HG02973 (cell line): ENCODE data around the gene FZD8.

Source experiments
- ATAC-seq: cut with Tn5 transposase; IDR thresholded peaks from one replicate; pipeline ENCODE4 v1.9.1; 2021; ENCODE audit warnings: moderate library complexity; ENCODE audit not compliant: unreplicated experiment

FZD8 gene

DNA sequence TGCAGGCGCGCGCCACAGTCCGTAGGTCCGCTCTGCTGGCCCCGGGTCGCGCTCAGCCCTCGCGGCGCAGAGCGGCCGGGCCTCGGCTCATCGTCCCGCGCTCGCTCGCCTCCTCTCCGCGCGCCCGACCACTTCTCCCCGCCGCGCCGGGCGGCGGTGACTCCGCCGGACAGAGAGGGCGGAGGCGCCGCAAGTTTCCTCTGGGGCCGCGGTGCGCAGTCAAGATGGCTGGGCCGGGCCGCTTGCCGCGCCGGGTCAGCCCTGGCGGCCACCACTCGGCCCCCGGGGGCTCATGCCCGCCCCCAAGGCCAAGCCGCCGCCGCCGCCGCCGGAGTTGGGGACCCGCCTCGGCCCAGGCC, 441 bp downstream of the FZD8 start:
- peak; percentile 23 for ATAC-seq

DNA sequence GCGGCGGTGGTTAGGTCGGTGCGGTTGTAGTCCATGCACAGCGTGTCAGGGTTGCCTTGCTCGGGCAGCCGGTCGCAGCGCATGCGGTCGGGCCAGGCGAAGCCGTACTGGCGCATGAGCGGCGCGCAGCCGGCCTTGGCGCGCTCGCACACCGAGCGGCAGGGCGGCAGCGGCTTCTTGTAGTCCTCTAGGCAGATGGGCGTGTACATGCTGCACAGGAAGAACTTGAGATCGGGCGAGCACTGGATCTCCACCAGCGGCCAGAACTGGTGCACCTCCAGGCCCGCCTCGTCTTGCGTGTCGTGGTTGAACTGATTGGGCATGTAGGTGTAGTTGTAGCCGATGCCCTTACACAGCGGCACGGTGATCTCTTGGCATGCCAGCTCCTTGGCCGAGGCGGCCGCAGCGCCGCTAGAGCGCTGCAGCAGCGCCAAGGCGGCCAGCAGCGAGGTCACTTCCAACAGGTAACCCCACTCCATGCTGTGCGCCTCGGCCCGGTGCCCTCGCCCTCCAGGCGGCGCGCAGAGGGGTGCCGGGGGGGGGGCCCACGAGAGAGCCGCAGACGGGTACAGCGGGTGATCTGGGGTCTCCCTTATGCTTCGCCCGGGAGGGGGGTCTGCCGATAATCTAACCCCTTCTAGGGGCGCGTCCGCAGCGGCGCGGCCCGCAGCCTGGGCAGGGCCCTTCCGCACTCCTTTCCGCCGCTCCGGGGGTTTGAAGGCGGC, 983 bp downstream of the FZD8 start:
- ATAC-seq = peak; percentile 30

DNA sequence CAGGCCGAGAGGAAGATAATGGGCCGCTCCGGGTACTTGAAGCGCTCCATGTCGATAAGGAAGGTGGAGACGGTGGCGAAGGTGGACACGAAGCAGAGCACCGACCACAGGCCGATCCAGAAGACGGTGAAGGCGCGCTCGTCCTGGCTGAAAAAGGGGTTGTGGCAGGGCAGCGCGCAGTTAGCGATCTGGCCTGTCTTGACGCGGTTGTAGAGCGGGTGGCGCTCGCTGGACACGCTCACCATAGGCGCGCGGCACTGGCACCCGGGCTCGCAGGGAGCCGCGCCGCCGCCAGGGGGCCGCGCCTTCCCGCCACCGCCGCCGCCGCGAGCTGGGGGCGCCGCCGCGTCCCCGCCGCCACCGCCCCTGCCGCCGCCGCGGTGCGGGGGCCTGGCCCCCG, 1.6 kb downstream of the FZD8 start:
- ATAC-seq = peak; percentile 36

DNA sequence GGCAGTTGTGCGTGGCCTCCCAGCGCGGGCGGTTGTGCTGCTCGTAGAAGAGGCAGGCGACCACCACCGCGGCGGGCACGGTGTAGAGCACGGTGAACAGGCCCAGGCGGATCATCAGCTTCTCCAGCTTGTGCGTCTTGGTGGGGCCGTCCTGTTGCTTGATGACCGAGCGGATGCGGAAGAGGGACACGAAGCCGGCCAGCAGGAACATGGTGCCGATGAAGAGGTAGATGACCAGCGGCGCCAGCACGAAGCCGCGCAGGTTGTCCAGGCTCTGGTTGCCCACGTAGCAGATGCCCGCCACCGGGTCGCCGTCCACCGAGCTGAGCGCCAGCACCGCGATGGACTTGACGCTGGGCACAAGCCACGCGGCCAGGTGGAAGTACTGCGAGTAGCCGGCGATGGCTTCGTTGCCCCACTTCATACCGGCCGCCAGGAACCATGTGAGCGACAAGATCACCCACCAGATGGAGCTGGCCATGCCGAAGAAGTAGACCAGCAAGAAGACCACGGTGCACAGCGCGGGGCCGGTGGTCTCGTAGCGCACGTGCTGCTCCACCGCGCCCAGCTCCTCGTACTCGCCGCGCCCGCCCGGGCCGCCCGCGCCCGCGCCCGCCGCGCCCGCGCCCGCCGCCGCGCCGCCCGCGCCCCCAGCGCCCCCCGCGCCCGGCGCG, 2.2 kb downstream of the FZD8 start:
- ATAC-seq = no peak

DNA sequence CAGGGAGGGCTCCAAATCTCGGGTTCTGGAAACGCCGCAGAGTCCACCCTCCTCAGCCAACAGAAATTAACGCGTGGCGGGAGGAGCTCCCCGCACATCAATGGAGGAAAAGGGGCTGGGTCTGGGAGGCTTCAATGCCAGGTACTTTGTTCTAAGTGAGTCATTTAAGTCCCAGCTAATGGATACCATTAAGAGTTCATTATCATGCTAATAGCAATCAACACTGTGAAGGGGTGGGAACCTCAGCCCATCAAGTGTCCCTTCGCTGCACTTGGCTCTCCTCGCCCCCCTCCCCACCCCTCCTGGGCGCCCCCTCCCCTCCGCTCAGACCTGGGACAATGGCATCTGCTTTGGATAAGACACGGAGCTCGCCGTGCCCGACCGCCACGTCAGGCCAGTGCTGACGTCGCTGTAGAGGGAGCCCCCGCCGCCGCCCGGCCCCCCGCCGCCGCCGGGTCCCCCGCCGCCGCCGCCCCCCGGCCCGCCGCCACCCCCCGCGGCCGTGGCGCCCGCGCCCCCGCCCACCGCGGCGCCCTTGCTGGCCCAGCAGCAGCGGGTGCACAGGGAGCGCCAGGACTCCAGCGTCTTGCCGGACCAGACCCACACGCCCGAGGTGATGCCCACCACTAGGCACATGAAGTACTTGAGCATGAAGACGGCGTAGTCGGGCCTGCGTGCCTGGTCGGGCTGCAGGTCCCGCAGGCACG, 2.9 kb downstream of the FZD8 start:
- no peak for ATAC-seq

DNA sequence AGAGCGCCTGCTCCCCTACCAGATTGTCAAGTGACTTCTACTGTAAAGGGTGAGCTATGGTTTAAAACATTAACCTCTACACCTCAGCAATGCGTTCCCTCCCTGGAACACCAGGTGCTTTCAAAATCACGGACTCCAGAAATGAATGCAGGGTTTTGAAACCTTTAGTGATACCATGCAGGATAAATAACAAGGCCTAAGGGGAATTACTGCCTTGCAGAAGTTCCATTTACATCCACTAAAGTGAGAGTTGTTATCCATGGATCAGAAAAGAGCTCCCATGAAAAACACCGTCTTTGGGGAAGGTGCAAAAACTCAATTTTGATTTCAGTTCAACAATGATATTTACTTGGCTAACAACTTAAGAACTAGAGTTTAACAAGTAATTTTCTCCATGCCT, 4.0 kb downstream of the FZD8 start:
- ATAC-seq = no peak

DNA sequence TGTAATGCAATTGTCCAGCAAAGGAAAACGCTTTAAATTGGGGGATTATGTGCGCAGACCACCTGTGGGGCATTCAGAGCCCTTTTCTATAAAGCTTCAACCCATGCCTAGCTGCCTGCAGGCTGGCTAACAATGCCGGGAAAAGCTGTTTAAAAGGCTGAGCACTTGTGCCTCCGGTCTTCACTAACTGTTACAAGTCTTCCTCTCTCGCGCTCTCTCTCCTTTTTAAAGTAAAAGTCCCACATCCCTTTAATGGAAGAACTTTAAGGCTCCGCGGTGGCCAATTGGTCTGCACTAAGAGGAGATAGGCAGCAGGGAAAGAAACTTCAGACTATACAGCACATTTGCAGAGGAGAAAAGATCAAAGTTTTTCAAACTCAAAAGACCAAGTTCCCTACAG, 4.6 kb downstream of the FZD8 start:
- no peak for ATAC-seq

DNA sequence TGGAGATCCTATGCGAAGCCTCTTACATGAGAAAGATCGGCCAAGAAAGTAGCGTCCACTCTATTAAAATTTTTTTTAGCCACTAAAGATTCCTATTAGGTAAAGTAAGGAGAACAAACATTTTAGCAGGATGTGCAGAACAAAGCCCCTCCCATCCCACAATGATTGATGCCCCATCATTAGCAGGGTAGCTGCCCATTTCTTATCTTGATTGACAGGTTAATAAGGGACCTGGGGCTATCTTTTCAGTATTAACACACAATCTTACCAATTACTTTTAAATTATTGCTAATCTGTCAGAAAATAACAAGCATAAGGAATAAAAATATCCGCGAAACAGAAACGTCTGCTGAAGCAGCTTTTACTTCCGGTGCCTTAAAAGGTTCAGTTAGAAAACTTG, 5.1 kb downstream of the FZD8 start:
- no peak for ATAC-seq

DNA sequence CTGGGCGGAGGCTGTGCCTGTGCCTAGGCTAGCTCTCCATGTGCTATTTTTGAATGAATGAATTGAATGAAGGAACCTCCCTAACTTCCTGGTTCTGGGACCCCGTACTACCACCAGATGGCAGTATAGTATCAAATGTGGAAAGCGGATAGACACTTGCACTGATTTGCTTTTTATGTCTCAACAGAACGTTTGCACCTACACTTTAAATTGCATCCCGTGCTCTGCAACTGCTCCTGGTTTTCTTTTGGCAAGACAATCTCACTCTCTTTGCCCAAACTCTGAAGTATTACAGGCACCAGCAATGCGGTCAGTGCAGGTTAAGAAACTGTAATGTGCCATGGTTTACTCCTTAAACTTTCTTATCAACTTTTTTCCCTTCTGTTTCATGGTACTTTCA, 6.5 kb downstream of the FZD8 start:
- ATAC-seq = no peak

DNA sequence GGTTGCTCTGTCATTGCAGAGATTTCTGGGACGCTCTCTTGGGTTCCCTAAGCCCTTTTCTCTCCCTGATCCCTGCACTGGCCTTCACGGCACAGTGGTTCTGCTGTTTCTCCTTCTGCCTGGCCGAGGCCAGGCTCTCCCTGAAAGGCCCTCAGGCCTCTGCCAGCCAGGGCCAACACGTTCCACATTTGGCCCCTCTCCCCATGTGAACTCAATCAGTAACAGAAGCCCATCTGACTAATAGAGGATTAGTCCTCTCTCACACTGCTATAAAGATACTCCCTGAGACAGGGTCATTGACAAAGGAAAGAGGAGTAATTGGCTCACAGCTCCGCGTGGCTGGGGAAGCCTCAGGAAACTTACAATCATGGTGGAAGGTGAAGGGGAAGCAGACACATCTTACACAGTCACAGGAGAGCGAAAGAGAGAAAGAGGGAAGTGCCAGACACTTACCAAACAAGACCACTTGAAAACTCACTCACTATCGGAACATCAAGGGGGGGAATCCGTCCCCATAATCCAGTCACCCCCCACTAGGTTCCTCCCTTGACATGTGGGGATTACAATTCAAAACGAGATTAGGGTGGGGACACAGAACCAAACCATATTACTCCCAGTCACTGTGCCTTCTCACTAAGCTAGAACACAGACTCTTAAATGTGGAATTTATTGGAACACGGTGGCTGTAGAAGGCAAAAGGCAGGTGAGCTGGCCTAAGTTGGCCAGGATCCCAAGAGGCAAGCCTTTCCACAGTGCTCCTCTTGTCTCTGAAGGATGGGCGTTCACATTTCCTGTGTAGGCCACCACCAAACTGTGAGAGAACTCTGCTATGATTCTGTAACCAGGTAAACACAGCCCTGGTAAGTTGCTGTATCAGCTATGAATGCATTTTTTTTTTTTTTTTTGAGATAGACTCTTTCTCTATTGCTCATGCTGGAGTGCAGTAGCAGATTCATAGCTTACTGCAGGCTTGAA, 8.8 kb downstream of the FZD8 start:
- no peak for ATAC-seq

DNA sequence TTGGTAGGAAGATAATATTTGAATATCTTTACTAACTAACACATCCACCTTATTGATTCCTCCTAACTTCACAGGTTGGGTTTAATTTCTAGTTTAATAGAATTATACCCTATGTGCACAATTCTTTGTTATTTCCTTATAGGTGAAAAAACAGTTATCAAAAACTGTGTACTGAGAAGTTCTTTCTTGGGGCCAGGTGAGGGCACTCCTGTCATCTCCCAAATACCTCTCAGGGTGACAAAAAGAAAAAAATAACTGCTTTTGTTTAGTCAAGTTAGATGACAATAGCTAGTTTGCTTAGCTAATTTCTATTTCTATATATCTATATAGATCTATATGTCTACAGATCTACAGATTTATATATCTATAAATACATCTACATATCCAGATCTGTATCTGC, 10.1 kb downstream of the FZD8 start:
- no peak for ATAC-seq

DNA sequence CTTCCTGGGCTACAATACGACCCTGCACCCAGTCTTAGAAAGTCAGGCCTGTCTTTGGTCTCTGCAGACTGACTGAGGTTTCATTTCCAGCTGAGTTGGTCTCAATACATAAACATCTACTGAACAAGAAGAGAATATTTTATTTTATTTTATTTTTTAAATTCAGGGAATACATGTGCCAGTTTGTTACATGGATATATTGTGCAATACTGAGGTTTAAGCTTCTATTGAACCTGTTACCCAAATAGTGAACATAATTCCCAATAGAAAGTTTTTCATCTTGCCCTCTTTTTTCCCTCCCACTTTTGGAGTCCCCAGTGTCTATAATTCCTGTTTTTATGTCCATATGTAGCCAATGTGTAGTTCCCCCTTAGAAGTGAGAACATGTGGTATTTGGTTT, 10.7 kb downstream of the FZD8 start:
- no peak for ATAC-seq

DNA sequence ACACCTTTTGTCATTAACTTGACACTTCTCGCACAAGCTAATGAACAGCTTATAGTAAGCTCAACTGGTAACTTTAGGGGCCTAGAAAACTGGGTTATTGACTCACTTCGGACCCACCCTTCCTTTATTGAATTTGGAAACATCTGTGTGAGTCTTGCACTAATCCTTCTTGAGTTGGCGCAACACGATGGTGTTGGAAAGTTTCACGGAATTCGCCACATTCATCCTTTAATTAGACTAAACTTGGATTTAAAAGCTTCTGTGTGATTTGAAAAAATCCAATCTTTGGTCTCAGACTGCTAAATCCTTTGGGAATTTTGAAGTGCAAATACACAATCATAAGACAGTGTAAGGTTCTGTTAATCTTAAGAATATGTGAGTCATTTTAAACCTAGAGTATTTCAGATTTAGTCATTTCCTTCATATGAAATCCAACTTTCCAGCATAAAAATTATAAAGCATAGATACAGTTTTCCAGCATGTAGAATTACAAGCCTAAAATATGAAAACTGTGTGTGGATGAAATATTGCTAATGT, 15.1 kb downstream of the FZD8 start:
- no peak for ATAC-seq

DNA sequence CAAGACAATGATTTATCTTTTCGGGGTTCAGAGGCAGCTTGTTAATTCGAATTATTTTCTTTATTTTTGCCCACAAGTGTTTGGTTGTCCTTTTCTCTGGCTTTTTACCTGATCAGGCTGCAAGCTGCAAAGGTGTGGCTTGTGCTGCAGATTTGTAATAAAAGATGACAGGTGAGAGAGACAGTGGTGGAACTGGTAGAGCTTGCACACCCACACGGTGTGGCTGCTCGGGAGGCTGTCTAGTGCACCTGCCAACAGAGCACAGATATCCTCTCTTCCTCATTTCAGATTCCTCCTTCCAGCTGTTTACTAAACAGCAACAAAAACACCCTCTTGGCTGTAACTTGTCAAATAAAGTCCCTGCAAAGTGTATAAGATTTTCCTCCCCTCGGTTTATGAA, 27.8 kb downstream of the FZD8 start:
- ATAC-seq = no peak

DNA sequence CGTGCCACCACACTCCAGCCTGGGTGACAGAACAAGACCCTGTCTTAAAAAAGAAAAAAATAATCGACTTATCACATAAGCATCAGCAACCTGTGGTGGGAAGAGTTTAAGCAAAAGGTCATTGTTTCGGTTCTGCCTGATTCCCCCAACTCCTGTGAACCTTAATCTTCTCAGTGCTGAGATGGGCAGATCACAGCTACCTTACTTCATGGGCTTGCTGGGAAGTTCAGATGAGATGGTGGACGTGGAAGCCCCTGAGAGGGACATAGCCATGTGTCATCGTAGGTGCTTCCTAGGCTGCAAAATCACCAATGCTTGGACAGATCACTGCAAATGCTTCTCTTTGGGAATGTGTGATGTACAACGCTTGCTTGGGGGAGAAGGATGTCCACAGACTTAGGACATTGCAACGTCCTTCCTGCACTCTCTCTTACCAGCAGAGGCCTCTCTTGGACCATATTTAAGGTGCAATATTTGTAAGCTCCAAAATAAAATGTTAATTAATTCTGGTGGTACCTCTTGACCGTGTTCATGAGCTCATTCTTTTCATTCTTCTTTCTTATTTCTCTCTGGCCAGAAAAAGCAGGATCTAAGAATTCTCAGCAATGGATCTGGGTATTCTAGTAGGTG, 28.4 kb downstream of the FZD8 start:
- ATAC-seq = no peak

DNA sequence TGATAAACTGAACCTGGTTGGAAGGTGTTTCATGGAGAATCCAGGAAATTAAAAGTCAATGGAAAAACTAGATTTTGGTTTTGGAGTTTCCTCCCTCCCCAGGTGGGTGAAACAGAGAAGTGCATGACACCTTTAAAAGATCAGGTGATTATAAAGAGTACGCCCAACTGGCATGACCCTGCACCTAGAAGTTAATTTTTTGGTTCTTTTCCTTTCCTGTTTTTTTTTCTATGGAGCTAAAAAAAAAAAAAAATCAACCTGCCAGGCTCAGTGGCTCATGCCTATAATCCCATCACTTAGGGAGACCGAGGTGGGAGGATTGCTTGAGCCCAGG, 29.0 kb downstream of the FZD8 start:
- ATAC-seq = no peak

DNA sequence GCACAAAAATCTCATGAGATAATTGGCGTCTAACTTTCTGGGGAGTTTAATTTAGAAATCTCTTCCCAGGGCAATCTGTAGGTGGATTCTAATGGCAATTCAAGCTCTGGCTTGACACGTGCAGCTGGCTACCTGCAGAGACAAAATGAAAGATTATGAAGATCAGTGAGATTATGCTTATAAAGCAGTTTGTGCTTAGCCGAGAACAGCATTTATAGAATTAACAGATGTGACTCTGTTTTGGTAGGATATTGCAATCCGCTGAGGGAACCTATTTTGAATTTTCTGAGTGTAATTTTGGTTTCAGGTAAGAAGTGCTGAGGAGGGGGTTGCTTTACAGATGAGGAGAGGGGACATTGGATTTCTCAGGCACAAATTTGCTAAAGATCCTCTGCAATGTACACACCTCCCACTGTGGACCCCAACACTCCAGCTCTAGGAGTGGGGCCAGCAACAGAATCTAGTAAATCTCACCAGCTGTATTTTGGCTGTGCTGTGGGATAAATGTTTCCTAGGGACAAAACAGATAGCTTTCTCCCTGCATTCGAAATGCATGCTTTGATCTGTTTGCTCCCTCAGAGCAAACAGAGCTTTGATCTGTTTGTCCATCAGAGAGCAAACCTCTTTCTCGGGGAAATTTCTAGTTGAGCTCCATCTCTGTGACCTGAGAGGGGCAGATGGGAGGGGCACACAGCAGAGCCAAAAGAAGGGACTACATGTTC, 29.6 kb downstream of the FZD8 start:
- no peak for ATAC-seq

DNA sequence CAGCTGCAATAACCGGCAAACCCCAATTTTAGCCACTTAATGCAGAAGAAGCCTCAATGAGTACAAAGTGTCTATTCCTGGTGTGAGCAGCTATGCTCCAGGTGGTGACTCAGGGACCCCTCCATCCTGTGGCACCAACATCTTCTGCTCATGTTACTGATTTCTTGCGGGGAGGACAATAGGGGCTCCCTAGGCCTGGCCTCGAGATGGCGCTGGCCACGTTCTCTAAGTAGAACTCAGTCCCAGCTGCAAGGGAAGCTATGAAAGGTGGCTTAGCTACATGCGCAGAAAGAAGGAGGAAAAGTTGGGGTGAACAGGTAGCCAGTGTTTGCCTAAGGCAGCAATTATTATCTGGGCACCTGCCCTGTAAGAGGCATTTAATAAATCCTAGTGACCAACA, 30.3 kb downstream of the FZD8 start:
- ATAC-seq = no peak

DNA sequence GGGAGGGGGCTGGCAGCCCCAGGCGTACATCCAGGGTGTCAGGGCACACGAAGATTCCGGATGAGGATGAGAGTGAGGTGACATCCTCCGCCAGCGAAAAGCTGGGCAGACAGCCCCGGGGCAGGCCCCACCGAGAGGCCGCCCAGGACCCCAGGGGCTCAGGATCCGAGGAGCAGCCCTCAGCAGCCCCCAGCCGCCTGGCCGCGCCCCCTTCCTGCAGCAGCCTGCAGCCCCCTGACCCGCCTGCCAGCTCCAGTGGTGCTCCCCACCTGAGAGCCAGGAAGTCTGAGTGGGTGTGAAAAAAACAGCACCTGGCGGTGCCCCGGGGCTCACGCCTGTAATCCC, 33.8 kb downstream of the FZD8 start:
- no peak for ATAC-seq
